Neural progenitor cell (in vitro differentiated cells): ENCODE data around the gene KCNJ16. TPM values are rescaled to one million over a fixed set of nuclear protein-coding genes. Genes with fewer than 3 reads are reported as not detected.

ENCODE experiments used
- DNase-seq: peaks from one replicate; pipeline ENCODE4 v3.0.0-alpha.2; 2016; ENCODE audit warnings: low spot score
- H2AFZ ChIP-seq: fragments of 200-600 bp; sonication (generic); replicated peaks from 2 replicates; pipeline ENCODE4 v1.6.1; 2016; ENCODE audit warnings: antibody characterized with exemption
- H3F3A ChIP-seq: fragments of 200-600 bp; sonication (generic); 2 replicates; pipeline ENCODE4 v1.6.1; 2016; ENCODE audit warnings: antibody characterized with exemption, low read depth
- H3K27ac ChIP-seq: fragments of 200-600 bp; sonication (generic); 2 replicates; pipeline ENCODE4 v1.5.1; 2016; ENCODE audit warnings: mild to moderate bottlenecking
- H3K27me3 ChIP-seq: fragments of 200-600 bp; sonication (generic); 2 replicates; pipeline ENCODE4 v1.6.1; 2016; ENCODE audit warnings: mild to moderate bottlenecking, moderate library complexity
- H3K36me3 ChIP-seq: fragments of 200-600 bp; sonication (generic); 2 replicates; pipeline ENCODE4 v1.5.1; 2016
- H3K4me1 ChIP-seq: fragments of 200-600 bp; sonication (generic); 2 replicates; pipeline ENCODE4 v1.6.1; 2016; ENCODE audit warnings: mixed run types
- H3K4me2 ChIP-seq: fragments of 200-600 bp; sonication (generic); 2 replicates; pipeline ENCODE4 v1.6.1; 2016
- H3K4me3 ChIP-seq: fragments of 200-600 bp; sonication (generic); 2 replicates; pipeline ENCODE4 v1.5.1; 2016
- H3K79me2 ChIP-seq: fragments of 200-600 bp; sonication (generic); 2 replicates; pipeline ENCODE4 v1.6.1; 2016; ENCODE audit warnings: low read depth
- H3K9ac ChIP-seq: fragments of 200-600 bp; sonication (generic); 2 replicates; pipeline ENCODE4 v1.6.1; 2016
- H3K9me3 ChIP-seq: fragments of 200-600 bp; sonication (generic); 2 replicates; pipeline ENCODE4 v1.5.1; 2016; ENCODE audit warnings: low read depth
- H4K20me1 ChIP-seq: fragments of 200-600 bp; sonication (generic); 2 replicates; pipeline ENCODE4 v1.6.1; 2016; ENCODE audit warnings: low read depth
- H3K27ac Mint-ChIP-seq: 3 replicates; pipeline ENCODE4 v1.8.0; 2021; ENCODE audit warnings: mixed read lengths
- H3K27me3 Mint-ChIP-seq: 2 replicates; pipeline ENCODE4 v1.8.0; 2022; ENCODE audit warnings: low read depth, mild to moderate bottlenecking, inconsistent platforms, moderate library complexity, mixed read lengths; ENCODE audit not compliant: insufficient read depth
- H3K36me3 Mint-ChIP-seq: 3 replicates; pipeline ENCODE4 v1.8.0; 2021; ENCODE audit warnings: mixed read lengths
- H3K4me1 Mint-ChIP-seq: 3 replicates; pipeline ENCODE4 v1.8.0; 2021; ENCODE audit warnings: mixed read lengths
- H3K4me3 Mint-ChIP-seq: 3 replicates; pipeline ENCODE4 v1.8.0; 2021; ENCODE audit warnings: mild to moderate bottlenecking, moderate library complexity, mixed read lengths
- H3K9me3 Mint-ChIP-seq: 3 replicates; pipeline ENCODE4 v1.8.0; 2020; ENCODE audit warnings: mixed read lengths
- EZH2 ChIP-seq: fragments of 200-600 bp; sonication (generic); IDR thresholded peaks from 2 replicates; pipeline ENCODE4 v1.6.1; 2017; ENCODE audit warnings: antibody characterized with exemption, mild to moderate bottlenecking, moderate library complexity
- EZH2phosphoT487 ChIP-seq: fragments of 200-600 bp; sonication (generic); IDR thresholded peaks from 2 replicates; pipeline ENCODE4 v1.6.1; 2017; ENCODE audit warnings: antibody characterized with exemption
- total RNA-seq: library from RNA; depleted of rRNA; stranded (reverse); fragments of >200 nt; gene quantifications from 2 replicates; pipeline ENCODE4 v1.2.3, GENCODE V29; 2015; ENCODE audit warnings: low replicate concordance
- TF ChIP-seq, protein P1 (sequence below): fragments of 200-600 bp; sonication (generic); IDR thresholded peaks from 2 replicates; pipeline ENCODE4 v1.5.1; 2017; ENCODE audit warnings: antibody characterized with exemption, mild to moderate bottlenecking

The KCNJ16 gene
- not detected in 2 replicates for total RNA-seq

DNA sequence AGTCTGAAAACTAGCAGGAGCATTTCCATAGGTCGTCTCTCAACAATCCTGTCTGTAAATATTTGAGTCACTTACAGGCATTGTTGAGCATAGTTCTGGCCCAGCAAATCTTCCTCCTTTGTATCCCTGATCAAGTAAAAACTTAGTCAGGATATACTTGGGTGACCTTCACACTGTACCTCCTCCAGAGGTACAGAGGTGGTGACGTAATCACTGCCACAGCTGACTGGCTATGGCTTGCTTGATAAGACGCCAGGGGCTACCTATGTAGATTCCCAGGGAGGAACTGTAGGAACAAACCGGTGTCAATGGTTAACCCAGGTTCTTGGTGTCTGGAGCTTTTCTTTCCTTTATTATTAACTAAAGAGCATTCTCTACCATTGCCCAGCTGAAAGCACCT is at the start of gene KCNJ16:
Gene KCNJ16 (plus strand): TSS at position 270 of the 400 bp plus-strand sequence. CDS start 56,863 bp downstream, outside the sequence.
- H3K4me1 Mint-ChIP-seq = peaks cover 5% of the 10 kb centered on the region
- TF ChIP-seq, protein P1, sequence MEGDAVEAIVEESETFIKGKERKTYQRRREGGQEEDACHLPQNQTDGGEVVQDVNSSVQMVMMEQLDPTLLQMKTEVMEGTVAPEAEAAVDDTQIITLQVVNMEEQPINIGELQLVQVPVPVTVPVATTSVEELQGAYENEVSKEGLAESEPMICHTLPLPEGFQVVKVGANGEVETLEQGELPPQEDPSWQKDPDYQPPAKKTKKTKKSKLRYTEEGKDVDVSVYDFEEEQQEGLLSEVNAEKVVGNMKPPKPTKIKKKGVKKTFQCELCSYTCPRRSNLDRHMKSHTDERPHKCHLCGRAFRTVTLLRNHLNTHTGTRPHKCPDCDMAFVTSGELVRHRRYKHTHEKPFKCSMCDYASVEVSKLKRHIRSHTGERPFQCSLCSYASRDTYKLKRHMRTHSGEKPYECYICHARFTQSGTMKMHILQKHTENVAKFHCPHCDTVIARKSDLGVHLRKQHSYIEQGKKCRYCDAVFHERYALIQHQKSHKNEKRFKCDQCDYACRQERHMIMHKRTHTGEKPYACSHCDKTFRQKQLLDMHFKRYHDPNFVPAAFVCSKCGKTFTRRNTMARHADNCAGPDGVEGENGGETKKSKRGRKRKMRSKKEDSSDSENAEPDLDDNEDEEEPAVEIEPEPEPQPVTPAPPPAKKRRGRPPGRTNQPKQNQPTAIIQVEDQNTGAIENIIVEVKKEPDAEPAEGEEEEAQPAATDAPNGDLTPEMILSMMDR = no peak
- Histone ChIP-seq H4K20me1 (no peaks in the 10 kb centered on the region), H3F3A (no peaks in the 10 kb centered on the region), H3K4me2 (no peak within 1 kb of the TSS), H3K9ac (no peak within 1 kb of the TSS), H3K4me1 (no peaks in the 10 kb centered on the region), H3K36me3 (no peaks in the 10 kb centered on the region), H3K79me2 (no peaks in the 10 kb centered on the region), H3K27ac (no peak within 1 kb of the TSS), H3K4me3 (no peak within 1 kb of the TSS), H3K9me3 (no peaks in the 10 kb centered on the region), H2AFZ (no peak within 1 kb of the TSS), H3K27me3 (no peaks in the 10 kb centered on the region)
- no peak within 1 kb of the TSS for H3K4me3 Mint-ChIP-seq
- no peaks in the 10 kb centered on the region for H3K36me3 Mint-ChIP-seq
- DNase-seq = no peak
- H3K27me3 Mint-ChIP-seq = no peaks in the 10 kb centered on the region
- no peak within 1 kb of the TSS for H3K27ac Mint-ChIP-seq
- no peaks in the 10 kb centered on the region for H3K9me3 Mint-ChIP-seq

DNA sequence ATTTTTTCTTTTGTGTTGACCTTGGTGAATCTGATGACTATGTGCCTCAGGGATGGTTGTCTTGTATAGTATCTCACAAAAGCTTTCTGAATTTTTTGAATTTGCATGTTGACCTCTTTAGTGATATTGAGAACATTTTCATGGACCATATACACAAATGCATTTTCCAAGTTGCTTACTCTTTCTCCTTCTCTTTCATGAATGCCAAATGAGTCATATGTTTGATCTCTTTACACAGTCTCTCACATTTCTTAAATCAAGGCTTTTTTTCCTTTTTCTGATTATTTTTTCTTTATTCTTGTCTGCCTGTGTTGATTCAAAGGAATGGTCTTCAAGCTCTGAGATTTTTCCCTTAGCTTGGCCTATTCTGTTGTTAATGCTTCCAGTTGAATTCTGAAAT is 46.6 kb upstream of the KCNJ16 start:
- Mint-ChIP-seq H3K27me3 (peaks cover 5% of the 10 kb centered on the region), H3K27ac (no peak overlapping the region), H3K4me3 (no peak overlapping the region), H3K9me3 (no peaks in the 10 kb centered on the region), H3K36me3 (no peaks in the 10 kb centered on the region), H3K4me1 (peaks cover 6% of the 10 kb centered on the region)
- Histone ChIP-seq H4K20me1 (no peaks in the 10 kb centered on the region), H3K9me3 (no peaks in the 10 kb centered on the region), H3K4me2 (no peak overlapping the region), H3K4me1 (no peaks in the 10 kb centered on the region), H3K27ac (no peak overlapping the region), H3F3A (no peaks in the 10 kb centered on the region), H3K27me3 (no peaks in the 10 kb centered on the region), H2AFZ (no peak overlapping the region), H3K9ac (no peak overlapping the region), H3K4me3 (no peak overlapping the region), H3K36me3 (no peaks in the 10 kb centered on the region), H3K79me2 (no peaks in the 10 kb centered on the region)
- DNase-seq = no peak
- TF ChIP-seq, protein P1 = no peak
- no peak for TF ChIP-seq EZH2
- no peak for TF ChIP-seq EZH2phosphoT487

DNA sequence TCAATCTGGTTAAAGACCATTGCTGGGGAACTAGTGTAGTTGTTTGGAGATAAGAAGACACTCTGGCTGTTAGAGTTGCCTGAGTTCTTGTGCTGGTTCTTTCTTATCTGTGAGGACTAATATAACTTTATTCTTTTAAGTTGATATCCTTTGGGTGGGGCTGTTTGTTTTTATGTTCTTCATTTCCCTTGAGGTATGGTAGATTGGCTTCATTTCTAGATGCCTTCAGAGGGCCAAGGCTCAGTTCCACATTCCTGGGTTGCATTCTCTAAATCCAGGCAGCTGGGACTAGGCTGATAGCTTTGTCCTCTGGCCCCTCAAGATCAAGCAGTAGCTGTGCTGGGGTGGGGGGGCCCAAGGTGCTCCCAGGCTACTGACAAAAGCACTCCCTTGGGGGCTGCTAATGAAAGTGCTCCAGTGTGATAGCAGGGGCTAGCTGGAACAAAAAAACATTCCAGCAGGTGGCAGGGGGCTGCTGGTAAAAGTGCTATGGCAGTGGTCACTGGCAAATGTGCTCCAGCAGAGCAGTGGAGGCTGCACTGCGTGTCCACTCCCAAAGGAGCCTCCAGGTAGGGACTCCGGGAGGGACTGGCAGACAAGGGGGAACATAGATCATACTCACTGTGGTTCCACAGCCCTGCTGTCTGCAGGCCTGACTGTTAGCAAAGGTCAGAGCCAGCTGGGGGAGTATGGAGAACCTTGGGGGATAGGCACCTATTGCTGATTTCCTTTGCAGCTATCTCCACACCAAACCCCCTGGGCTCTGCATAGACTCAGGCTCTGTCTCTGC is 45.9 kb upstream of the KCNJ16 start:
- no peak overlapping the region for H3K4me3 Mint-ChIP-seq
- H3K4me1 Mint-ChIP-seq = peaks cover 4% of the 10 kb centered on the region
- Histone ChIP-seq H4K20me1 (no peaks in the 10 kb centered on the region), H3K9me3 (no peaks in the 10 kb centered on the region), H3K27me3 (no peaks in the 10 kb centered on the region), H3K79me2 (no peaks in the 10 kb centered on the region), H3K4me3 (no peak overlapping the region), H3K27ac (no peak overlapping the region), H3K9ac (no peak overlapping the region), H3F3A (no peaks in the 10 kb centered on the region), H3K4me1 (no peaks in the 10 kb centered on the region), H3K4me2 (no peak overlapping the region), H3K36me3 (no peaks in the 10 kb centered on the region), H2AFZ (no peak overlapping the region)
- H3K9me3 Mint-ChIP-seq = no peaks in the 10 kb centered on the region
- DNase-seq = peak; percentile 5
- no peaks in the 10 kb centered on the region for H3K36me3 Mint-ChIP-seq
- H3K27me3 Mint-ChIP-seq = peaks cover 2% of the 10 kb centered on the region
- no peak overlapping the region for H3K27ac Mint-ChIP-seq
- no peak for TF ChIP-seq EZH2phosphoT487
- TF ChIP-seq, protein P1 = no peak
- TF ChIP-seq EZH2 = no peak
